Endothelial cell (in vitro differentiated cells): ENCODE data around the gene SPDYE1. TPM values are rescaled to one million over a fixed set of nuclear protein-coding genes. Genes with fewer than 3 reads are reported as not detected.

Experiments used
- DNase-seq: peaks from one replicate; pipeline ENCODE4 v3.0.0; 2021; ENCODE audit warnings: low spot score
- H3K27ac Mint-ChIP-seq: one replicate; pipeline ENCODE4 v1.8.0; 2021; ENCODE audit warnings: mixed read lengths, inconsistent platforms; ENCODE audit not compliant: unreplicated experiment
- H3K27me3 Mint-ChIP-seq: one replicate; pipeline ENCODE4 v1.8.0; 2021; ENCODE audit warnings: mild to moderate bottlenecking, moderate library complexity, mixed read lengths, inconsistent platforms; ENCODE audit not compliant: unreplicated experiment
- H3K36me3 Mint-ChIP-seq: one replicate; pipeline ENCODE4 v1.8.0; 2021; ENCODE audit warnings: mild to moderate bottlenecking, low read depth, mixed read lengths, inconsistent platforms; ENCODE audit not compliant: unreplicated experiment
- H3K4me1 Mint-ChIP-seq: one replicate; pipeline ENCODE4 v1.8.0; 2021; ENCODE audit warnings: mild to moderate bottlenecking, mixed read lengths, inconsistent platforms; ENCODE audit not compliant: unreplicated experiment
- H3K4me3 Mint-ChIP-seq: one replicate; pipeline ENCODE4 v1.8.0; 2021; ENCODE audit warnings: mild to moderate bottlenecking, mixed read lengths, inconsistent platforms; ENCODE audit not compliant: unreplicated experiment
- H3K9me3 Mint-ChIP-seq: one replicate; pipeline ENCODE4 v1.8.0; 2021; ENCODE audit warnings: mixed read lengths, inconsistent platforms; ENCODE audit not compliant: unreplicated experiment
- CTCF ChIP-seq: fragments of 200-600 bp; sonication (generic); IDR thresholded peaks from one replicate; pipeline ENCODE4 v1.5.0; 2021; ENCODE audit warnings: antibody characterized with exemption; ENCODE audit not compliant: unreplicated experiment
- total RNA-seq: library from RNA; stranded (reverse); fragmentation: NEBNext Ultra II Directional; extraction: Animal tissue kit (Norgen Biotek cat#: 25700); gene quantifications from one replicate; pipeline ENCODE4 v1.2.1, GENCODE V29; 2021; ENCODE audit not compliant: unreplicated experiment

The SPDYE1 gene
- total RNA-seq, 1 donor from 2014 or later, result not detected

GRCh38 chr7:44043902-44044301 is 46.2 kb downstream of the SPDYE1 start:
- peak overlapping the region; percentile 88 for H3K27ac Mint-ChIP-seq
- H3K27me3 Mint-ChIP-seq, result peaks cover 10% of the 10 kb centered on the region
- no peaks in the 10 kb centered on the region for H3K9me3 Mint-ChIP-seq
- H3K4me1 Mint-ChIP-seq, result peaks cover 23% of the 10 kb centered on the region
- no peak for TF ChIP-seq CTCF
- peak overlapping the region; percentile 93 for H3K4me3 Mint-ChIP-seq
- H3K36me3 Mint-ChIP-seq, result peaks cover 7% of the 10 kb centered on the region
- DNase-seq, result no peak

GRCh38 chr7:44044315-44045225 is 46.9 kb downstream of the SPDYE1 start, which contains the start of gene DBNL:
DBNL (plus strand) TSS chr7:44044702; CDS start chr7:44044738, 36 bp downstream.
- H3K9me3 Mint-ChIP-seq, result no peaks in the 10 kb centered on the region
- peak within 1 kb of the TSS; percentile 88 for H3K27ac Mint-ChIP-seq
- H3K4me1 Mint-ChIP-seq, result peaks cover 23% of the 10 kb centered on the region
- peak; percentile 92 for DNase-seq
- peak within 1 kb of the TSS; percentile 93 for H3K4me3 Mint-ChIP-seq
- peaks cover 7% of the 10 kb centered on the region for H3K36me3 Mint-ChIP-seq
- no peak for TF ChIP-seq CTCF
- peaks cover 8% of the 10 kb centered on the region for H3K27me3 Mint-ChIP-seq

GRCh38 chr7:44045226-44046014 is 47.7 kb downstream of the SPDYE1 start:
- no peaks in the 10 kb centered on the region for H3K9me3 Mint-ChIP-seq
- DNase-seq, result no peak
- no peak for TF ChIP-seq CTCF

DNA sequence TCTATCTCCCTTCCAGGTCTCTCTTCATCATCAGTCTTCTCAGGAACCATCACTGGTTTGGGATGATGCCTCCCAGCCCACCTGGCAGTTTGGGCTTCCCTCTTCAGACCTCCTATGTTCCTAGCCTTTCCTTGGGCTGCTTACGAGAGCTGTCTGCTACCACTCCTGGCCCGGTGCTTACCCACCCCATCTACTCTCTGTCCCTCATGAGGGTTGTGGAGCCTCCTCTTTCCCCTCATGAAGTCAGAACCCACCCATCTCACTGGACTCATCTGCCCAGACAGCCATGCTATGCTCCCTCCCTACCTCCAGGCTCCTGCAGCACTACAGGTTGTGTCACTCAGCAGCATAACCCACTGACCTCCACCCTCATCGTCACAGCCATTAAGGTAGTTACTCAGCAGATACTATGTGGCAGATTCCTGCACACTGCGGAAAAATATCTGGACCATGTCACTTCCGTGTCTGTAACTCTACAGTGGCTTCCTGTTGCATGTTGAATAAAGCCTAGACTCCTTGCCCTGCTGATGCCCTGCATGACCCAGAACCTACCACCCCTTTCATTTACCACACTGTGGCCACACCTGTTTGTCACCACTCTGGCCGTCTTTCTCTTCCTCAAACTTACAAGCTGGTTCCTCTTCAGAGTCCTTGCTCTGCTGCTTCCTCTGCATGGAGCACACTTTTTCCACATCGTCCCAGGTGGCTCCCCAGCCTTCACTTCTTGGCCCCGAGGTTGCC is 48.8 kb downstream of the SPDYE1 start:
- TF ChIP-seq CTCF, result no peak
- H3K27me3 Mint-ChIP-seq, result peaks cover 8% of the 10 kb centered on the region
- H3K27ac Mint-ChIP-seq, result peak overlapping the region; percentile 38
- peak overlapping the region; percentile 89 for H3K4me3 Mint-ChIP-seq
- DNase-seq, result no peak
- peaks cover 27% of the 10 kb centered on the region for H3K4me1 Mint-ChIP-seq
- H3K36me3 Mint-ChIP-seq, result peaks cover 7% of the 10 kb centered on the region
- no peaks in the 10 kb centered on the region for H3K9me3 Mint-ChIP-seq

More at GRCh38 chr7:44045226-44046014, 47.7 kb downstream of the SPDYE1 start:
- Mint-ChIP-seq H3K4me3 (peak overlapping the region; percentile 89), H3K27ac (peak overlapping the region; percentile 38), H3K27me3 (peaks cover 8% of the 10 kb centered on the region), H3K36me3 (peaks cover 7% of the 10 kb centered on the region), H3K4me1 (peaks cover 23% of the 10 kb centered on the region)
